ENCODE results near the gene ACTA1. TPM values are rescaled to one million over a fixed set of nuclear protein-coding genes. Genes with fewer than 3 reads are reported as not detected.

ACTA1 gene
- total and polyA plus RNA-seq, 2 of the 13 experiments (the other 11 are each of a cell fraction or from before 2014, with no cell fraction given): 1.4 to 5.2 TPM

- H3K36me3 ChIP-seq (replicated peaks in 1 of 2; ENCODE audit: control insufficient read depth in 1 of 2, insufficient read depth in 2 of 2, low read length in 2 of 2): no peaks in the 10 kb centered on the region
- H3K9ac ChIP-seq (ENCODE audit: insufficient read depth, low read depth, low read length): no peak overlapping the region
- no peak for TF ChIP-seq KLF16 (CRISPR knock-in tag; IDR thresholded peaks at IDR 0.05)
- no peak for TF ChIP-seq GATA4 (IDR thresholded peaks at IDR 0.05; ENCODE audit: borderline replicate concordance, low read depth)
- no peak for TF ChIP-seq KDM4B (CRISPR knock-in tag; IDR thresholded peaks at IDR 0.05)
- no peak for TF ChIP-seq PAF1 (CRISPR knock-in tag; IDR thresholded peaks at IDR 0.05)
- TF ChIP-seq JUNB (CRISPR knock-in tag; IDR thresholded peaks at IDR 0.05; ENCODE audit: borderline replicate concordance): no peak
- no peak for TF ChIP-seq SALL2 (CRISPR knock-in tag; IDR thresholded peaks at IDR 0.05)
- no peak for TF ChIP-seq ZBTB14 (CRISPR knock-in tag; IDR thresholded peaks at IDR 0.05)
- TF ChIP-seq ZNF264 (CRISPR knock-in tag; IDR thresholded peaks at IDR 0.05): no peak
- no peak for TF ChIP-seq CCAR2 (optimal IDR thresholded peaks at IDR 0.05; ENCODE audit: low read depth, low read length)
- TF ChIP-seq RBFOX2 (IDR thresholded peaks at IDR 0.05; ENCODE audit: low read depth, low read length): no peak
- no peak for TF ChIP-seq EZH2 (conservative IDR thresholded peaks at IDR 0.05; ENCODE audit: low read depth, low read length)
- TF ChIP-seq ZNF484 (CRISPR knock-in tag; IDR thresholded peaks at IDR 0.05; ENCODE audit: borderline replicate concordance, low read depth): no peak
- TF ChIP-seq ZBTB34 (CRISPR knock-in tag; IDR thresholded peaks at IDR 0.05): no peak
- TF ChIP-seq ZNF235 (CRISPR knock-in tag; IDR thresholded peaks at IDR 0.05; ENCODE audit: borderline replicate concordance): no peak
- no peak for TF ChIP-seq ZNF879 (CRISPR knock-in tag; IDR thresholded peaks at IDR 0.05)
- no peak for TF ChIP-seq THRA (CRISPR knock-in tag; IDR thresholded peaks at IDR 0.05; ENCODE audit: borderline replicate concordance)
- no peak for TF ChIP-seq JUN (CRISPR knock-in tag; IDR thresholded peaks at IDR 0.05)
- TF ChIP-seq ZNF776 (CRISPR knock-in tag; IDR thresholded peaks at IDR 0.05): no peak
- H3K4me3 ChIP-seq (replicated peaks in 1 of 3; ENCODE audit: insufficient read depth in 1 of 3, low read depth in 2 of 3, low read length in 3 of 3): no peak overlapping the region
- peaks cover 0 to 14% of the 10 kb centered on the region in 2 experiments; a peak in 2 of 5 replicates for H3K27me3 ChIP-seq (ENCODE audit: control insufficient read depth in 1 of 2, insufficient read depth in 2 of 2, low read length in 2 of 2)
- BruUV-seq (replicated peaks): no TSS peak
- H3K9me3 ChIP-seq (ENCODE audit: low read length): no peaks in the 10 kb centered on the region
- H3K79me2 ChIP-seq (ENCODE audit: insufficient read depth, low read length): no peaks in the 10 kb centered on the region
- CTCF ChIA-PET (ENCODE audit: low intra/inter-chr PET ratio, low total read pairs): no interaction called here
- H3K4me1 ChIP-seq (ENCODE audit: insufficient read depth, low read length): no peaks in the 10 kb centered on the region
- FAIRE-seq (no peak), ATAC-seq (no peak), DNase-seq (ENCODE audit: low spot score) (no peak)
- no peak overlapping the region for H3K4me2 ChIP-seq (ENCODE audit: low read depth, low read length)
- H4K20me1 ChIP-seq (ENCODE audit: insufficient read depth, low read length): no peaks in the 10 kb centered on the region
- H2AFZ ChIP-seq (ENCODE audit: low read length): no peak overlapping the region
- 25% methylated on average over 7 of the region's 7 CpGs for WGBS (ENCODE audit: low lambda C conversion rate)
- POLR2A ChIA-PET: no interaction called here
- in situ Hi-C loops (cut with HindIII; ENCODE audit: extremely low pct_ligation_motif_present, low pct_unique_long_range_greater_than_20kb): no loop called here
- no peak overlapping the region for H3K27ac ChIP-seq (ENCODE audit: extremely low read length, insufficient read depth, low read length)
- intact Hi-C loops (cut with micrococcal nuclease; ENCODE audit: unreplicated experiment): no loop called here
Observed at GRCh38 chr1:229388897-229389580, 44.9 kb downstream of the ACTA1 start.
